ENCODE measurements around the gene TMEM125. TPM values are rescaled to one million over a fixed set of nuclear protein-coding genes. Genes with fewer than 3 reads are reported as not detected.
A peak's percentile ranks its signal among the peaks of the same experiment; 100 is the strongest.

Gene TMEM125
- total and polyA plus RNA-seq, 2 of the 4 experiments (the other 2 are of a cell fraction), result under 0.01 to 0.03 TPM

DNA sequence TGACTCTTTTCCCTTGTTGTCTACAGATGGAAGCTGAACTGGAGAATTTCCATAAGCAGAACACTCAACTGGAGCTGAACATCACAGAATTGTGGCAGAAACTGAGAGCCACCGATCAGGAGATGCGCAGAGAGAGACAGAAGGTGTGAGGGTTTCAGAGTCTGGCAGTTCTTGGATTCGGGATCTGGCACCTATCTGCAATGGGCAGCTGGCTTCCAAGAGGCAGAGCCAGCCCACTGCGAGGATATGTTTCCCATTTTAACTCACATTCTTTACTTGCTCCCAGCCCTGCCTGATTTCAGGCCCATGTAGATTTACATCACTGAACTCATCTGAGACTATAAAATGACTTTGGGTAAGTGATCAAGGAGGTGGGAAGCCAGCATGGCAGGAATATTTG lies 37.3 kb upstream of the TMEM125 start:
- H3K79me1 ChIP-seq (ENCODE audit: low read depth in 1 of 2, low read length in 2 of 2), result 0 out of 4 replicates have a peak, but pooled peaks cover 0 to 5% of the 10 kb centered on the region in 2 experiments
- CTCF ChIA-PET, result no interaction called here
- H2BK120ac ChIP-seq (ENCODE audit: low read depth, low read length), result peak overlapping the region; percentile 96
- peak overlapping the region; percentile 90 for H3K4ac ChIP-seq (ENCODE audit: low read depth, low read length)
- H3K18ac ChIP-seq (ENCODE audit: low read depth, low read length), result peak overlapping the region; percentile 91
- peak overlapping the region; percentile 99 for H2BK20ac ChIP-seq (ENCODE audit: low read depth, low read length)
- in situ Hi-C loops (cut with MboI; ENCODE audit: low sequenced_read_pairs) (loop anchor here (10.0 kb wide), 1 partner anchor 122 kb away; the partner anchor contains the start of gene CDC20), dilution Hi-C loops (cut with HindIII; ENCODE audit: low sequenced_read_pairs, unreplicated experiment) (no loop called here), intact Hi-C loops (cut with micrococcal nuclease) (no loop called here)
- ATAC-seq (ENCODE audit: low read depth), result peak; percentile 13
- no peaks in the 10 kb centered on the region for H3K9me3 ChIP-seq (ENCODE audit: control insufficient read depth, insufficient read depth, low read length)
- H3K4me2 ChIP-seq (ENCODE audit: low read depth, low read length), result peak overlapping the region; percentile 51
- H3K27me3 ChIP-seq (ENCODE audit: control insufficient read depth, insufficient read depth, low read length), result no peaks in the 10 kb centered on the region
- peak overlapping the region; percentile 88 for H2AK9ac ChIP-seq (replicated peaks; ENCODE audit: low read depth, low read length, poor library complexity)
- H3K4me1 ChIP-seq (ENCODE audit: control insufficient read depth, insufficient read depth, low read length), result peaks cover 28% of the 10 kb centered on the region
- peak overlapping the region; percentile 53 to 94; a peak in 3 of 4 replicates for H4K8ac ChIP-seq (ENCODE audit: low read depth in 2 of 2, low read length in 2 of 2)
- H4K20me1 ChIP-seq (ENCODE audit: insufficient read depth, low read length), result no peaks in the 10 kb centered on the region
- peak overlapping the region; percentile 51; the same call in 1 of the 2 replicates for H3K56ac ChIP-seq (ENCODE audit: extremely low read depth, insufficient read depth, low read length)
- H2AK5ac ChIP-seq (ENCODE audit: low read depth, low read length), result peak overlapping the region; percentile 89
- no peaks in the 10 kb centered on the region for H3K36me3 ChIP-seq (ENCODE audit: control insufficient read depth, insufficient read depth, low read length)
- H3K9ac ChIP-seq (ENCODE audit: low read depth, low read length), result peak overlapping the region; percentile 47
- WGBS, 2 experiments (ENCODE audit: extremely low coverage in 2 of 2, insufficient read length in 1 of 2), result no CpG with 5 or more reads among the region's 4 CpGs
- peak overlapping the region; percentile 76 for H2AFZ ChIP-seq (replicated peaks; ENCODE audit: low read length, poor library complexity)
- peak overlapping the region; percentile 94 for H4K91ac ChIP-seq (ENCODE audit: insufficient read depth, low read depth, low read length)
- peak overlapping the region; percentile 95 for H2BK15ac ChIP-seq (ENCODE audit: low read depth, low read length)
- peak overlapping the region; percentile 92 for H3K14ac ChIP-seq (replicated peaks; ENCODE audit: low read depth, low read length)
- H4K5ac ChIP-seq (ENCODE audit: low read depth, low read length), result peak overlapping the region; percentile 94
- H3K23ac ChIP-seq (ENCODE audit: low read depth, low read length), result peak overlapping the region; percentile 72
- no peak for DNase-seq
- BruUV-seq (replicated peaks), result TSS peak; percentile 61
- POLR2A ChIA-PET (ENCODE audit: unreplicated experiment), result interaction anchor here (0.6 to 1.0 kb wide), 2 partner anchors 8 to 26 kb away, joined by 3 read pairs; no protein-coding TSS in a partner anchor
- H3K27ac ChIP-seq (ENCODE audit: insufficient read depth, low read length), result peak overlapping the region; percentile 90
- H3K9me1 ChIP-seq (ENCODE audit: insufficient read depth, low read length), result peaks cover 7% of the 10 kb centered on the region
- peak overlapping the region; percentile 82 for H2BK5ac ChIP-seq (ENCODE audit: low read depth, low read length, poor library complexity, severe bottlenecking)
- no peak overlapping the region for H3K4me3 ChIP-seq (ENCODE audit: insufficient read depth, low read depth, low read length)
- no peak for TF ChIP-seq FOS (IDR thresholded peaks at IDR 0.05; ENCODE audit: low read depth, low read length)

Measured in IMR-90 (cell line).